CD4-positive, alpha-beta T cell treated with Interleukin-12 subunit alpha and Interleukin-12 subunit beta, for 1 hour (primary cell): ENCODE measurements around the gene GMPPA.

Experiments used
- DNase-seq: peaks from one replicate; pipeline ENCODE4 v3.0.0-alpha.2; 2020

GMPPA gene

GRCh38 chr2:219540784-219541504 is 42.3 kb downstream of the GMPPA start:
- no peak for DNase-seq

- peak; percentile 91 for DNase-seq
These were observed 43.0 kb downstream of the GMPPA start for GRCh38 chr2:219541611-219542180.

GRCh38 chr2:219542931-219543595 is 44.4 kb downstream of the GMPPA start:
- no peak for DNase-seq

- DNase-seq, result peak; percentile 96
These were observed 45.1 kb downstream of the GMPPA start, which contains the start of the genes CHPF and TMEM198 for GRCh38 chr2:219543596-219544358. Gene CHPF (minus strand): TSS chr2:219543809. CDS start chr2:219543538, 271 bp downstream. Gene TMEM198 (plus strand): TSS chr2:219544028. CDS start chr2:219544728, 700 bp downstream.

GRCh38 chr2:219544567-219544966 is 45.9 kb downstream of the GMPPA start:
- no peak for DNase-seq

GRCh38 chr2:219545295-219545942 is 46.7 kb downstream of the GMPPA start:
- DNase-seq, result no peak

- DNase-seq, result no peak
These were observed 47.3 kb downstream of the GMPPA start for GRCh38 chr2:219545943-219546352.

GRCh38 chr2:219547621-219548020 is 48.9 kb downstream of the GMPPA start:
- DNase-seq, result no peak

GRCh38 chr2:219548990-219549389 is 50.3 kb downstream of the GMPPA start:
- DNase-seq, result no peak

GRCh38 chr2:219549619-219550018 is 50.9 kb downstream of the GMPPA start:
- no peak for DNase-seq

- peak; percentile 12 for DNase-seq
These were observed 53.0 kb downstream of the GMPPA start for GRCh38 chr2:219551441-219552381.

- DNase-seq, result peak; percentile 82
These were observed 53.9 kb downstream of the GMPPA start for GRCh38 chr2:219552382-219553167.

GRCh38 chr2:219553168-219553417 is 54.4 kb downstream of the GMPPA start:
- DNase-seq, result no peak

GRCh38 chr2:219553463-219553963 is 54.8 kb downstream of the GMPPA start:
- no peak for DNase-seq

- no peak for DNase-seq
These were observed 55.7 kb downstream of the GMPPA start for GRCh38 chr2:219554350-219554749.

- no peak for DNase-seq
These were observed 57.3 kb downstream of the GMPPA start for GRCh38 chr2:219555956-219556355.

GRCh38 chr2:219556413-219556812 is 57.7 kb downstream of the GMPPA start:
- DNase-seq, result no peak
